Activated gamma-delta T cell treated with anti-CD3 and anti-CD28 coated beads, Interleukin-2, amount 50 U/mL, for 16 hours (primary cell): ENCODE data around the gene LMX1B.

Source experiments
- DNase-seq: peaks from one replicate; pipeline ENCODE4 v3.0.0-alpha.2; 2020; ENCODE audit warnings: low read depth

The LMX1B gene

DNA sequence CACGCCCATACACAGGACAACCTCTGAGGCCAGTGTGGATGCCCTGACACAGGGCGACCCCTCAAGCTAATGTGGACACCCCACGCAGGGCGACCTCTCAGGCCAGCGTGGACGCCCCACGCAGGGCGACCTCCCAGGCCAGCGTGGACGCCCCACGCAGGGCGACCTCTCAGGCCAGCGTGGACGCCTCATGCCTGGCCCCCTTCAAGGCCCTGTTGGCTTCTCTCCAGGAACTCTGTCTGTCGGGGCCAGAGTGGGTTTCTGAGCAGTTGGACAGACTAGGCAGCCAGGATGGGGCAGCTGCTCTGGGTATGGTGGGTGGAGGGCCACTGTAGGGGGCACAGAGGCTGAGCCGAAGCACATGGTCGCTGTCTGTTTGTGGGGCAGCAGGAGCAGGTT lies 47.4 kb downstream of the LMX1B start:
- no peak for DNase-seq

DNA sequence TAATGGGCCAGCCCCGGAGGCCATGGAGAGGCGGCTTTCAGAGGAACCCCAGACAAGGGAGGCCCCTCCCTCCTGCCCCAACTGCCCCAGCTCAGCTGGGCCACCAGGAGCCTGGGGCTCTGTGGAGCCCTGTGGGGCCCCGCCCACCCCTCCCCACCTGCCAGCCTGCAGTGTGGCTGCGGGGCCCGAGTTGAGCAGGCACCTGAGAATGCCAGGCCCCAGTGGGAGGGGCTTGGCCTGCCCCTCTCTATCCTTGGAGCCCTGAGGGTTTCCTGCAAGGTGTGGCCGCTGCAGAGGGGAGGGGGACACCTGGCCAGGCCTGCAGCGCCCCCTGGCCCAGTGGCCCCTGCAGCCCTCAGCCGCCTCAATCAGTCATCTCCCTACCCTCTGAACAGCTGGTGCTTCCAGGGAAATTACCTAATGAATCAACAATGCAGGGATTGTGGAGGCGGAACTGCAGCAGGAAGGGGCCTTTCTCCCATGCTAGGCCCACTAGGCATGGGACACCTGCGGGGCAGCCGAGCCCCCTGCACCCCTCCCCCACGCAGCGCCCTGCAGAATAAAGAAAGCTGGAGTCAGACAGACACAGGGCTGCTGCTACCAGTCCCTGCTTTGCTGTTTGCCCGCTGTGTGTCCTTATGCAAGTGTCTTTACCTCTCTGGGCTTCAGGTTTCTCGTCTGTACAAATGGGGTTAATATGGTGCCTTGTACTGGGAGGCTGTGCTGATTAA lies 48.0 kb downstream of the LMX1B start:
- DNase-seq: no peak

DNA sequence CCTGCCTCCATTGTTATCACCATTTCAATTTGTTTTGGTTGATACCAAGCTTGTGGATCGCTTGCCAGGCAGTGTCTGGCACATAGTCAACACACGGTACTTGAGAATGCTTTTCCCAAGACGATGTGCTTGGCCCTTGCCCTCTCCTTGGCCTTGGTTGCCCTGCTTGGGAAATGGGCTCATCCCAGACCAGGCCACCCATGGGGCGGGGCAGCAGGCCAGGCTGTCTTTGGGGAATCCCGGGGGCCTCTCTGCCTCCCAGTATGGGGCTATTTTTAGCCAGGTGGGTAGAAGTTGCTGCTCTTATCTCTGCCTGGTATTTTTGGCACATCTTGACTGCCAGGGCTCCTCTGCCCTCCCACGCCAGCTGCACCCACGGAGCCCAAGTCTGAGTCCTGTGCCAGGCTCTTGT lies 49.9 kb downstream of the LMX1B start:
- no peak for DNase-seq

DNA sequence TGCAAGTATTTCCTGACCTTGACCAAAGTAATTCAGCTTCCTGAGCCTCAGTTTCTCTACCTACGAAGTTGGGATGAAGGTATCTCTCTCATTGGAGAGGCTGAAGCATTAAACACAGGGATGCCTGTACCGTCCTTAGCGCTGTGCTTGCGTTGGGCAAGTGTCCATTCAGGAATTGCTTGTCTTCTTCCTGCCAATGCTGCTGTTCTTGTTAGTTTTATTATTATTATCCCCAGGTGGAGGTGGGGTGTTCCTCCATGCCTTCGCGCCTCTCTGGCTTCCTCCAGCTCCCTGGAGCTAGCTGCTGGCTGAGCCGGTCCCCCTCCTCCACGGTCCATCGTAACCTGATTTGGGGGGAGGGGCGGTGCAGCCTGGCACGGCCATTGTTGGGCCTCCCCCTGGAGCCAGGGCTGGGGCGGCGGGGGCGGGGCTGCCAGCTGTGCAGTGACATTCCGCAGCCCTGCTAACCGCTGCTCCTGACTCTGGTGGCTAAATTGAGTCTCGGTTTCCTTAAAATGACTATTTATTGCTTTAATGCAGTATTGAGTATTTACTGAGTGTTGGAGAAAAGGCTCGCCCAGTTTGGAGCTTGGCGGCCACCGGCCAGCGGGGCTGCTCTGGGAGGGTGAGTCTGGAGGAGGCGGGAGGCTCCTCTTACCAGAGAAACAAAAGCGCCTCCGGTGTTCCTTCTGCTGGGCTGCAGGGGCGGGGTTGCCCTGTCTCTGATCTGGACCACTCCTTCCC lies 51.3 kb downstream of the LMX1B start:
- DNase-seq: no peak

DNA sequence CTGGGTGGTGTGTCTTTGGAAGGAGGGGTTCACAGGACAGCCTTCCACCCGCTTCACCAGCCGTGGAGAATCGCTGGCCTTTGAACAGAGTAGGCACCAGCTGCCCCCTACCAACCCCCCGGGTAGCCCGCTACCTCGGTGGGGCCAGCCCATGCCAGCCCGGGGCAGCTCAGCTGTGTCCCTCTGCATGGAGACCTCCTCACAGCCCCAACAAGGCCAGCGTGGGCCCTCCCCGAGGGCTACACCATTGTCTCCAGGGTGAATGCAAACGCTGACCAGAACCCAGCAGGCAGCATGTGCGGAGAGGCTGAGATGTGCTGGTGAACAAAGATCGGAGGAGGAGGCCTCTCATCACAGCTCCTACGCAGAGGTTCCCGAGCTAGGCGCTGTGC lies 51.9 kb downstream of the LMX1B start:
- no peak for DNase-seq

DNA sequence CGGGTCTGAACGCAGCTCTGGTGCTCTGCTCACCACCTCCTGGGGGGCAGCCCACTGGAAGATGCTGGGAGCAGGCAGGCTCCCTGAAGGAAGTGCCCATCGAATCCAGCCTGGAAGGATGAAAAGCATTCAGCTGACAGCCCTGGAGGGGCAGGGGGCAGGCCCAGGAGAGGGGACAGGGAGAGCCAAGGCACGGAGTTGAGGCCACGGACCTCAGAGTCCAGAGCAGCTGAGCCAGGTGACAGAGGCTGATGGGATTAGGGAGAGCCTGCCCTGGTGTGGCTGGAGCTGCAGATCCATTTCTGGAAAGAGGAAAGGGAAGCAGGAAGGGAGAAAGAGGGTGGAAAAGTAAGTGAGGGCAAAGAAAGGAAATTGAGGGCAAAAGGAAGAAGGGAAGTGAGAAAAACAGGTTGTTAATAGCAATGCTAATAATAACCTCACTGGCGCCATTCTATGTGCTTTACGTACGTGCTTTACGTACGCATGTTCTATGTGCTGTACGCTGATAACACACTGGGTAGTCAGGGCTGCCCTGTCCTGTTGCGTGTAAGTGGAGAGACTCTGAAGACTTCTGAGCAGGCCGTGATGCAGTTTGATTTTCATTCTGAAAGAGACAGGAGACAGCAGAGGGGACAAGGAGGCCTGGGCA lies 52.6 kb downstream of the LMX1B start:
- DNase-seq: no peak

DNA sequence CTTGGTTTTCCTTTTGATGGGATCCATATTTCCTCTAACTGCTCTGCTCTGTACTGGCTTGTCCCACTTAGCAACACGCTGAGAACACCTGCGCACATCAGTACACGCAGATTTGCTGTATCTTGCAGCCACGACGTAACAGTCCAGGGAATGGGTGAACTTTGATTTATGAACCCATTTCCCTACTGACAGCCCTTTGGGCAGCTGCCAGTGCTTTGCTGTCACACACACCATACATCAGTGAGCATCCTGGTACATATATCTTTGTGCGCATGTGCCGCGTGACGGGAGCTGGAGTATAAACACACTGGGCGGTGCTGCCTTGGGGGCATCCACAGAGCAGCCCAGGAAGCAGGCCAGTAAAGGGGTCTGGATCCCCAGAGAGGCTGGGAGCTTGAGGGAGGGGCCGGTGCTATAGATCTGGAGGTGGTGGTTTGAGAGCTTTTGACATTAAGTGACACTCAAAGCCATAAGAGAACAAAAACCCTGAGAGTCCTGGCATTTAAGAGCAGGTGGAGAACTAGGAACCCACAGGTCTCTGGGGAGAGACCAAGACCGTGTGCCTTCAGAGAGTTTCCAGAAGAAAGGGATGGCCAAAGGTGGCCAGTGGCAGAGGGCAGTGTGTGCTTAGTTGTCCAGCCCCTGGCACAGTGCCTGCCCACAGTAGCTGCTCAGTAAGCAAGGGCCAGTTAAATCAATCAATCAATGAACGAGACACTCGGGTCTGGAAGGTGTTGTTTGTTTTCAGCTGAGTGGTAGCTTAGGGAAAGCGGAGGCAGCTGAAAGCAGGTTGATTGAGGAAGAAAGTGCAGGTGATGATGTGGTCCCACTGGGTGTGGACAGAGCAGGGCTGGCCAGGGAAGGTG lies 53.7 kb downstream of the LMX1B start:
- DNase-seq: no peak

DNA sequence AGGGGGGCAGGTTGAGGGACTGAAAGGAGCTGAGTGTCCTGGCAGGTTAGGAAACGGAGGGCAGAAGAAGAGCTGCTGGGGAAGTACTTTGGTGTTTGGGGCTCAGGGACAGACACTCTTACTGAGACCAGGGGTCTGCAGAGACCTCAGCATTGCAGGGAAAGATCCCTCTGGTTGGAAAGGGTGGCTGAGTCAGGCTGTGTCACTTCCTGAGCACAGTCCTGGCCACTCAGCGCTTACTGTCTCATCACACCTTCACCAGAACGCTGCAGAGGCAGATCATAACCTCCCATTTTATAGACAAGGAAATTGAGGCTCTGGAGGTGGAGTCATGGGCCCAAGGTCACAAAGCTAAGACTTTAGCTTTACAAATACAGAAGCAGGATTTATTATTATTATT lies 54.3 kb downstream of the LMX1B start:
- DNase-seq: no peak

DNA sequence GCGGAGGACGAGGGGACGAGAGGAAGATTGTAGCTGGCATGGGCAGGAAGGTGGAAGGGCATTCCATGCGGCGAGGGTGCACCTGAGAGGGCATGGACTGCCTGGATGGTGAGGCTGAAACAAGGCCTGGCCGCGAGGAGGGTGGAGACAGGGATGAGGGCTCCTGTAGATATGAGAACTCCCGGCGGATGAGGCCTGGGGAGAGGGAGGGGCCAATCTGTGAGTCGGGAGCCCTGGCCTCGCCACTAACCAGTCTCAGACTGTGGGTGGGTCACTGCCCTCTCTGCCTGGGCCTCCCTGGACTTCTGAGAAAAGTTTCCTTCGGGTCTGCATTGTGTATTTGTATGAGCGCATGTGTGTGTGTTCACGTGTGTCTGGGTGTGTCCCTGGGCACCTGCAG lies 55.4 kb downstream of the LMX1B start:
- DNase-seq: no peak

DNA sequence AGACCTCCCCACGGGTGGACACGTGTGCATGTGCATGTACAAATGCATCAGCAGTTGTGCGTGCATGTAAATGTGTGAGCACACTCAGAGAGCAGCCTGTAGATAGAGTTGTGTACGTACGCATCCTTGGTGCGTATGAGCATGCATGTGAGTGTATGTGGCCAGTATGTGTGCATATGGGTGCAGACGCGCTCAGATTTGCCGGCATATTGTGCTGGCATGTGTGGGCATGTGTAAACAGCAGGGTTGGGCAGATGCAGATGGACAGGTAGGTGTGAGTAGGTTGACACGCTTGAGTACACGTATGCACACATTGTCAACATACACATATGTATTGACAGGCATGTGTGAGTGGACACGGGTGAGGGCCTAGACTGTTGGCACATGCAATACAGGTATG lies 56.5 kb downstream of the LMX1B start:
- no peak for DNase-seq

DNA sequence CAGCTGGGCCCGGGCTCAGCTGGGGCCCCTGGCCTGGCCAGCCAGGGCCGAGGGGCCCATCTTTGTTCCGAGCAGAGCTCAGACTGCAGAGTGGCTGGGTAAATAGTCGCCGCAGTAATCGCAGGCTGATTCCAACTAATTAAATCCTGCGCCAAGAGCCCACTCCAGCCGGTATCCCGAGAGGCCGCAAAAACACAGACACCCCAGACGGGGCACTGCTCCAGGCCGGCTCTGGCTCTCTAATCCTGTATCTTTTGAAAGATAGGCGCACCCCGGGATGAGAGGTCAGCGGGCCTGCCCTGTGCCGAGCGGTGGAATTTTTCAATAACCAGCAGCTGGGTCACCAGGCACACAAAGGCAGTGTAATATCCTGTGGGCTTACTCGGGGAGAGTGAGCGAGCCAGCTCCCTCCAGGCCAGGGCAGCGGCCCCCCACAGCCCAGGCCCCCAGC lies 57.7 kb downstream of the LMX1B start:
- no peak for DNase-seq

DNA sequence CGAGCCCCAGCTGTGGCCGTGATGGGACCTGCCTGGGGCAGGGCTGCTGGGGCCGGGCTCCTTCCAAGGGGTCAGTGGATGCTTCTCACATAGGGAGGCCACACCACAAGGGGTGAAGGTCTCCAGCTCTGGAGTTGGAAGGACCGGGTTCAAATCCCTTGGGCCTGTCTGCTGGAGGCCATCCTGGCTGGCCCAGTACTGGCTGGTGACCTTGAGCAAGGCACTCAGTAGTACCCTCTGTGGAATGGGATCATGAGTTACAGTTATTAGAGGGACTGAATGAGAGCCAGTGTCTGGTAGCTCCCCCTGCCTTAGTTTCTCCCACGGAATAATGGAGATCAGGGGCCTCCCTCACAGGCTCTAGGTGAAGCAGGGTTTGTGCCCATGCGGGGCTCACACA lies 58.3 kb downstream of the LMX1B start:
- DNase-seq: no peak

DNA sequence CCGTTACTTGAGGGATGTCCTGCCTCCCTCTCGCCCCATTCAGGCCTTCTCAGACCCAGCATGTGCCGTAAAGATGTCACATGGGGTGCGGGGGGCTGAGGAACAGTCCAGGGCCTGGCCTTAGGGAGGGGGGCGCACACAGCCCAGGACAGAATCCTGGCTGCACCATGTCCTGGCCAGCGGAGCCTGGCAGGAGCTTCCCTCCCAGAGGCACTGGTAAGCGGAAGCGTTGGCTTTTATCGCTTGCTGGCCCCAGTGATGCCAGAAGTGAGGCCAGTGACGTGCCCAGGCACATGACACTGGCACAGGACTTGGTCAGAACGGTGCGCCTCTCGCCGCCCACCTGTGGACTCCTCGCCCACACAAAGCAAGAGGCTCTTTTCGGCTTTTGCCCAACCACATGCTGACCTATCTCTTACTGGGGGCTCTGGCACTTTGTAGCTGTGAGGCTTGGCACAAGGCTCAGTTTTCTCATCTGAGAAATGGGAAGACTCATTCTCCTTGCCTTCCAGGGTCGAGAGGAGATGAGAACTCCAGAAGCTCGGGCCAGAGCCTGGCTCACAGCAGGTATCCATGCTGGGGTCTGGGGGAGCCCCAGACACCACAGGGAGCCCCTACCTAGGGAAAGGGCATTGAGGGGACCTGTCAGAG lies 59.0 kb downstream of the LMX1B start:
- DNase-seq: no peak

DNA sequence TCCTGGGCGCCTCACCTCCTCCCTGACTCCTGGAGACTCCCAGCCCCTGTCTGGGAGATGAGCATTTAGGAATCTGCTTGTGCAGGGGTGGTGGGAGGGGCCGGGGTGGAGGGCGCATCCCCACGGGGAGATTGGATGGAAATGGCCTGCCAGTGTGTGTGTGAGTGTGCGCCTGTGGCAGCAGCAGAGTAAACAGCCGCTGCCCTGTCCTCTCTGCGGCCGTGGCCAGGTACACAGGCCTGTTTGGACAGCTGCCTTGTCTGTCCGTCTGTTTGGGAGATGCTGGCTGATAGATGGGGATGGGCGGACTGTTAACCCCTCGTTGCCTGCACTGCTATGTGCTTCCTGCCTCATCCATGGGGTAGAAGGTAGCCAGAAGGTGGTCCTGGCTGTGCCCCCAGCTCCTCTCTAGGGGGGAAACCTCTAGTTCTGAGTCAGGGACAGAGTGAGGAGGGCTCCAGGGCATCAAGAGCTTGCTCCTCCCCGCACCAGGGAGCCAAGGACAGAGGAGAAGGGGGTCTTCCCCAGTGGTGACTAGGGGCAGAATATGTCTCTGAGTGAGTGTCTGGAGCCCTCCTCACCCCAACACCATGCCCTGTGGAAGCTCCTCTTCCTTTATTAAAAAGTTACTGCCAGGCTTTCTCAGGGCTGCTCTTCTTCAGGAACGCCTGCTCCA lies 60.1 kb downstream of the LMX1B start:
- no peak for DNase-seq

DNA sequence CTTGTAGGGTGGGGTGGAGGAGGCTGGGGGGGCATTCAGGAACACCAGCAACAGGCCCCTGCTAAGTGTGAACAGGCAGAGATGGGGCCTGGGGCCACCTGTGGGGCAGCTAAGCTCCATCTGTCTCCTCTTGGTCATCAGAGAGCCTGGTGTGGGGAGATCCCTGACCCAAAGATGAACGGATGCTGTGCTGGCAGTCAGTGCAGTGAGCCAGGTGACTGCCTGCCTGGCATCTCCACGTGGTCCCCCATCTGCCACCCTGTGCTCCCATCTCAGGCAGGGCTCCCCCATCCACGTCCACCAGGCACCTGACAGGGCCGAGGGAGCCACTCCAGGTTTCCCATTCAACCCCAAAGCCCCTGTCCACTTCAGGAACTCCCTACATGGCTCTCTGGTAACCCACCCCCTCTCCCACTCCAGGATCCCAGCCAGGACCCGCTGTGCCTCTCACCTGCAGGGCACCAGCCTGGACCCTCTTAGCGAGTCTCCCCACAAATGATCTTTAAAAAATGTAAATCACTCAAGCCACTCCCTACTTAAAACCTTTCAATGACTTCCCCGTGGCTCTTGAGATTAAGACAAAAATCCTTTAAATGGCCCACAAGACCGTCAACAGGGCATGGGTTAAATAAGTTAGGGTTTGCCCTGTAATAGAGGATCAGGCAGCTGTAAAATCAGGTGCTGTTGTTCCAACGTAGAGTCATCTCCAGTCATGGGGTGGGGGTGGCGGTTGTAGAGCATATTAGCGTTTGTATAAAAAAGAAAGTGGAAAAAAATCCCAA lies 60.8 kb downstream of the LMX1B start:
- DNase-seq: no peak

DNA sequence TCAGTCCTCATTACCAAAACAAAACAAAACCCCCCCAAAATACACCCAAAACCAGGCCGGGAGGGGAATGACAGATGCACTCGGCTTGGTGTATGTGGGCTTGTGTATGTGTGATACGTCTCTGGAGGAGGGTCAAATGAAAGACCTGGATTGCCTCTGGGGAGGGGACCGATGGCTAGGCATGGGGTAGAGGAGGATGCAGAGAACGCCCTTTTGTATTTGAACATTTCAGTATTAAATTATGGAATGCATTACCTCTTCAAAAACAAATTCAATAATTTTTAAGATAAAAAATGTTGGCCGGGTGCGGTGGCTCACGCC lies 61.4 kb downstream of the LMX1B start:
- DNase-seq: no peak

DNA sequence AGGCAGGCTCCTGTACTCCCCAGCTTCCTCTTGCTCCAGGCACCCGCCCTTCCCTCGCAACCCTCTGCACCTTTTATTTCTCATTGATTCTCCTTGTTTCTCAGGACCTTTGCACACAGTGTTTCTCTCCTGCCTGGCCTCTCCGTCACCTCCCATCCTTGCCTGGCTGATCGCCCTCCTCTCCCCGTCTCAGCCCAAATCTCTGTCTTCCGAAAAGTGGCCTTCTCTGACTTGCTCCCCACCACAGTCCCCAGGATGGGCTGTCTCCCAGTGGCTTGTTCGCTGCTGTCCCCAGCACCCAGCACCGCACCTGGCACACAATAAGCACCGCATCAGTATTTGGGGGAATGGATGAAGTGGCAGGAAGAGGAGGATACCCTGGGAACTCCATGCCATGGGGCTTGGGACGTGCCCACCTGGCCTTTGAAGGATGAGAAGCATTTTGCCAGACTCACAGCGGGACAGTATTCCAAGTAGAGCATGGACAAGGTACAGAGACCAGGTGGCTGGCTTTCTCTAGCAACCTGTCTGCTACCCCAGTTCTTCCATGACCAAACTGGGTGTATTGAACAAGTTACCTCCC lies 62.5 kb downstream of the LMX1B start:
- DNase-seq: no peak

DNA sequence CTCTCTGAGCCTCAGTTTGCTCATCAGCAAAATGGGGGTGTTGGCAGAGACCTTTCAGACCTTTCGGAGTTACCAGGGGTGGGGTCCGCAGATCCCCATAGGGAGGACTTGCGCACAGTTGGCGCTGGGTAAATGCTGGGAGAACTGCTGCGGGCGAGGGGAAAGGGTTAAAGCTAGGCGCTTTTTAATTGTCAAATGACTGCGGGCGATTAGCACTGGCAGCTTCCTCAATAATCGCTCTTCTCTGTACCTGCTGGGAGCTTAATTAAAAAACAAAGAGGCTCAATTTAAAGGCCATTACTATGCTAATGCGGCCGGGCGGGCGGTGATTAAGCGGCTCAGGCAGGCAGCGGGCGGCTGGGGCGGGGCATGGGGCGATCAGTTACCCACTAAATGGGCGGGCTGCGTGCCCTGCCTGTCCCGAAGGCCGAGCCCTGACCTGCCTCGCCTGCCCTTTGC lies 63.0 kb downstream of the LMX1B start:
- no peak for DNase-seq

DNA sequence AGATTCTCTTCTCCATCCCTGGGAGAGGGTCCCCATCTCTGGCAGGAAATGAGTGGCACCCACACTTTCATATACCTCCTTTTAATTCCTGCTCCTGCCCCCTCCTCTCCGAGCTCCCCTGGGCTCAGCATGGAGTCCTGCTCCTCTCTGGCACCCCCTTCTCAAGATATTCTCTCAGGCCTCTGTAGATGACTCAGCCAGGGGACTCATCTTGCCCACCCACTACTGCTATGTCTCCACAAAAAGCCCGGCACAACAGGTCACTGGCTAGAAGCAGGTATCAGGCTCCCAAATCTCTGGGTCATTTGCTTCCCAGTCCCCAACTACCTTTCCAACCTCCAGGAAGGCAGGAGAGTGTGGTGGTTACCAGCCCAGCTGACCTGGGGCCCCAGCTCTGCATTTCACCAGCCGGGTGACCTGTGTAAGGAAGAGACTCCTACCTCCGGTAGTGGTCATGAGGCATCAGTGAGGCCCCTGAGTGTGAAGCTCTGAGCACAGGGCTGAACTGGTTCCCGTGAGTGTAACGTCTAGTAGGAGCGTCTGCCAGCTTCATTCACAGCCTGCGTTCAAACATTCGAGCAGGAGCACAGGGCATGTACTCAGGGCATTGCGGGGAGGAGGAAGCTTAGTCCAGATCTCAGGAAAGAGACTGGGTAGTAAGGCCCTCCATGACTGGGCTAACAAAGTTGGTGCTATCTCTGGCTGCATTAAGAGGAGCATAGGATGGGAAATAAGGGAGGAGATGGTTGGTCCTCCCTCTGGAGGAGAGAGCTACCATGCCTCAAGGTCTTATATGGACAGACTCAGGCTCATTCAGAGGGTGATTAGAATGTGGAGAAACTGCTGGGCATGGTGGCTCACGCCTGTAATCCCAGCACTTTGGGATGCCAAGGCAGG lies 63.7 kb downstream of the LMX1B start:
- no peak for DNase-seq
